Naive thymus-derived CD4-positive, alpha-beta T cell (primary cell): ENCODE measurements around the gene IFI27L2. TPM values are rescaled to one million over a fixed set of nuclear protein-coding genes. Genes with fewer than 3 reads are reported as not detected.

Experiments
- ATAC-seq: fragments of 150-1000 bp; cut with Tn5 transposase; 2 replicates; pipeline ENCODE4 v1.10.0; 2021; ENCODE audit warnings: mild to moderate bottlenecking, moderate library complexity
- CTCF ChIA-PET: fragments of 350-600 bp; sonication (Branson Sonifier 250); formaldehyde crosslinking; loops from one replicate; lab custom pipeline; 2021; ENCODE audit warnings: antibody characterized with exemption; lab: Charles Lee
- POLR2A ChIA-PET: fragments of 350-600 bp; sonication (Branson Sonifier 250); formaldehyde crosslinking; loops from one replicate; lab custom pipeline; 2021; ENCODE audit warnings: antibody characterized with exemption, inconsistent platforms; lab: Charles Lee
- DNase-seq, 9 donors: peaks; one replicate each; pipeline versions ENCODE4 v3.0.0 to v3.0.0-alpha.2; 2020 to 2022; ENCODE audit warnings: mixed read lengths in 1 of 9
- H3K27ac ChIP-seq: one replicate; pipeline ENCODE4 v1.7.0; 2013; ENCODE audit warnings: mild to moderate bottlenecking, low read depth, low read length, moderate library complexity
- H3K27me3 ChIP-seq, 2 donors: one replicate each; pipeline ENCODE4 v1.7.0; 2013; ENCODE audit warnings: low read length in 2 of 2, mild to moderate bottlenecking in 2 of 2, moderate library complexity in 2 of 2; ENCODE audit not compliant: control insufficient read depth in 2 of 2, insufficient read depth in 2 of 2
- H3K36me3 ChIP-seq, 3 experiments: 1 replicate in 2 of 3; 2 replicates in 1 of 3; pipeline ENCODE4 v1.7.0; 2013; ENCODE audit warnings: low read length in 3 of 3, mild to moderate bottlenecking in 3 of 3, moderate library complexity in 1 of 3; ENCODE audit not compliant: insufficient read depth in 3 of 3, control insufficient read depth in 2 of 3
- H3K4me1 ChIP-seq, 2 donors: one replicate each; pipeline ENCODE4 v1.7.0; 2013; ENCODE audit warnings: low read length in 2 of 2, mild to moderate bottlenecking in 2 of 2, moderate library complexity in 1 of 2; ENCODE audit not compliant: control insufficient read depth in 2 of 2, insufficient read depth in 2 of 2
- H3K4me3 ChIP-seq: 2 replicates; pipeline ENCODE4 v1.7.0; 2013; ENCODE audit warnings: mild to moderate bottlenecking, low read length
- H3K9me3 ChIP-seq, 3 experiments: 1 replicate in 2 of 3; 2 replicates in 1 of 3; pipeline ENCODE4 v1.7.0; 2013; ENCODE audit warnings: low read length in 3 of 3; ENCODE audit not compliant: control insufficient read depth in 2 of 3
- H3K27ac Mint-ChIP-seq, 9 donors: one replicate each; pipeline ENCODE4 v1.8.0; 2020 to 2022; ENCODE audit warnings: mixed read lengths in 9 of 9, mild to moderate bottlenecking in 8 of 9, moderate library complexity in 5 of 9, inconsistent platforms in 2 of 9
- H3K27me3 Mint-ChIP-seq, 5 donors: one replicate each; pipeline ENCODE4 v1.8.0; 2021 to 2022; ENCODE audit warnings: mixed read lengths in 5 of 5, mild to moderate bottlenecking in 1 of 5
- H3K36me3 Mint-ChIP-seq, 5 donors: one replicate each; pipeline ENCODE4 v1.8.0; 2020 to 2022; ENCODE audit warnings: mixed read lengths in 5 of 5, mild to moderate bottlenecking in 3 of 5, inconsistent platforms in 1 of 5
- H3K4me1 Mint-ChIP-seq, 7 donors: one replicate each; pipeline ENCODE4 v1.8.0; 2020 to 2022; ENCODE audit warnings: mixed read lengths in 7 of 7, mild to moderate bottlenecking in 3 of 7, inconsistent platforms in 1 of 7
- H3K4me3 Mint-ChIP-seq, 10 donors: one replicate each; pipeline ENCODE4 v1.8.0; 2020 to 2022; ENCODE audit warnings: mild to moderate bottlenecking in 10 of 10, mixed read lengths in 10 of 10, moderate library complexity in 6 of 10, inconsistent platforms in 2 of 10
- H3K9me3 Mint-ChIP-seq, 11 donors: one replicate each; pipeline ENCODE4 v1.8.0; 2020 to 2022; ENCODE audit warnings: mixed read lengths in 11 of 11, mild to moderate bottlenecking in 4 of 11, inconsistent platforms in 1 of 11, moderate library complexity in 1 of 11
- intact Hi-C, 2 donors: fragments of 100-400 bp; cut with micrococcal nuclease; formaldehyde crosslinking; loops; one replicate each; pipeline ENCODE4 v1.15.1; 2023
- polyA plus RNA-seq, 2 donors: library from polyadenylated mRNA; unstranded; fragments of 300-500 nt; fragmentation: Illumina TruSeq; gene quantifications; one replicate each; pipeline ENCODE4 v1.2.3, GENCODE V29; 2021
- total RNA-seq, 6 experiments: library from RNA in 5 of 6; stranded (reverse) in 5 of 6; gene quantifications; 1 replicate in 5 of 6; 2 replicates in 1 of 6; pipeline ENCODE4 v1.2.3 and lab custom pipeline; 2021 to 2026

Gene IFI27L2
- total and polyA plus RNA-seq, 7 experiments from 2014 or later = 17.2 to 65.8 (median 29.2) TPM

DNA sequence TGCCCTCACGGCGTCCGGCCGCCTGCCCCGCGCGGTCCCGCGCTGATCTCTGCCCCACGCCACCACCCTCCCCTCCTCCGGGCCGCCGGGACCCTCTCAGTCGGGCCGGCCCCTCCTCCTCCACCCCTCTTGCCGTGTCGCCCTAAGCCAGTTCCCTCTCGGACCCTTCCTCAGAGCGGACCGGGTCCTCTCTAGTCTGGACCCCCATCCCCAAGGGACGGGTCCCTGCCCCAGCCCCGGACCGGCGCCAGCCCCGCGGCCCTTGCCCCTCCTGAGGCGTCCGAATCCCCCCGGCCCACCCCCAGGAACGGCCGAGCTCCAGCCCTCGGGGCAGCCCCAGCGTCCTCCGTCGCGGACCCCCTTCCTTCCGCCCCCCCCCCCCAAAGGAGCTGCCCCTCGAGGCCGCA, 45.2 kb upstream of the IFI27L2 start:
- CTCF ChIA-PET = interaction anchor here (1.4 to 1.6 kb wide), 2 partner anchors 37 to 139 kb away, joined by 5 to 6 read pairs; no protein-coding TSS in a partner anchor
- ATAC-seq (no peak), DNase-seq (no peak)
- intact Hi-C loops = loop anchor here (1.0 to 5.0 kb wide), 9 partner anchors 16 to 1059 kb away; partner anchors contain the start of genes BTBD7 (in 1 of the 2), DDX24 (in 1 of the 2), GON7 (in 1 of the 2) and IFI27L1 (in 1 of the 2)
- Histone ChIP-seq H3K36me3 (no peaks in the 10 kb centered on the region), H3K27me3 (no peaks in the 10 kb centered on the region), H3K4me3 (peak overlapping the region; percentile 50), H3K9me3 (no peaks in the 10 kb centered on the region), H3K27ac (peak overlapping the region; percentile 42), H3K4me1 (peaks cover 0 to 16% of the 10 kb centered on the region in 2 donors)
- Mint-ChIP-seq H3K4me1 (peaks cover 15 to 29% (median 22%) of the 10 kb centered on the region in 7 donors), H3K27me3 (peaks cover 0 to 62% (median 5%) of the 10 kb centered on the region in 5 donors), H3K4me3 (peak overlapping the region; percentile 40 to 94 (median 80)), H3K9me3 (no peaks in the 10 kb centered on the region), H3K36me3 (no peaks in the 10 kb centered on the region), H3K27ac (peak overlapping the region in 1 of 9 donors; percentile 86)
- POLR2A ChIA-PET = interaction anchor here (0.8 to 3.1 kb wide), 7 partner anchors 12 to 990 kb away, joined by 3 to 16 read pairs (median 7); partner anchors contain the start of genes DDX24, IFI27L1, LYSET and MOAP1

DNA sequence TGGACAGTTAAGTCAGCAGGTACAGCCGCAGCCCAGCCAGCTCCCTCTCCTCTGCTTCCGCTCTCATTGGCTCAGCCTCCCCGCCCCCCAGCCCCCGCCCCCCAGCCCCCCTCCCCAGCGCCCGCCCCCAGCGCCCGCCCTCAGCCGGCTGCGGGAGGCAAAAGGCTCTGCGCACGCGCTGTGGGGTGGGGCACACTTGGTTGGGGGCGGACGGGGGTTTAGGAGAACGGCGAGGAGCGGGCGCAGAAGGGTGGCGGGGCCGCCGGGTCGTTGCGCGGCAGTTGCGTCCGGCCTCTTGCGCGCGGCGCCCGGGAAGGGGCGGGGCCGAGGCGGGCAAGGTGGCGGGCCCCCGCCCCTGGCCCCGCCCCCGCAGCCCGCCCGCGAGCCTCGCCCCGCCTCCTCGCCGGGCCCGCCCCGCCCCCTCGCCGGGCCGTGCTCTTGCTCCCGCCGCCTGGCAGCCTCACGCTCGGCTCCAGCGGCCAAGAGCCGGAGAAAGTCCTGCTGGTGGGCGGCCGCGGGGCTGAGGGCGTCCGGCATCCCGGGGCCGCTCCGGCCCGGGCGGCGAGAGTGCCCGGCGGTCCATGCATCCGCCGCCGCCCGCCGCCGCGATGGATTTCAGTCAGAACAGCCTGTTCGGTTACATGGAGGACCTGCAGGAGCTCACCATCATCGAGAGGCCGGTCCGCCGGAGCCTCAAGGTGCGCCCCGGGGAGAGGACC, 44.6 kb upstream of the IFI27L2 start, which contains the start of gene PPP4R4:
Gene PPP4R4 (plus strand): TSS at position 438 of the 719 bp plus-strand sequence. CDS start 144 bp downstream, at position 582.
- Histone ChIP-seq H3K27me3 (no peaks in the 10 kb centered on the region), H3K9me3 (no peaks in the 10 kb centered on the region), H3K27ac (peak within 1 kb of the TSS; percentile 53), H3K4me1 (peaks cover 0 to 16% of the 10 kb centered on the region in 2 donors), H3K4me3 (peak within 1 kb of the TSS; percentile 77), H3K36me3 (no peaks in the 10 kb centered on the region)
- Mint-ChIP-seq H3K4me3 (peak within 1 kb of the TSS; percentile 80 to 94 (median 88)), H3K27ac (peak within 1 kb of the TSS; percentile 11 to 86 (median 75)), H3K4me1 (peaks cover 15 to 29% (median 22%) of the 10 kb centered on the region in 7 donors), H3K9me3 (no peaks in the 10 kb centered on the region), H3K36me3 (no peaks in the 10 kb centered on the region), H3K27me3 (peaks cover 0 to 59% (median 5%) of the 10 kb centered on the region in 5 donors)
- ATAC-seq = peak; percentile 96
- intact Hi-C loops = loop anchor here (1.0 to 5.0 kb wide), 10 partner anchors 11 to 1059 kb away; partner anchors contain the start of genes DDX24 (in 2 of the 2), IFI27L1 (in 2 of the 2), BTBD7 (in 1 of the 2) and GON7 (in 1 of the 2)
- ChIA-PET CTCF (interaction anchor here (1.2 to 1.6 kb wide), 3 partner anchors 33 to 138 kb away, joined by 3 to 6 read pairs (median 5); no protein-coding TSS in a partner anchor), POLR2A (interaction anchor here (0.6 to 3.1 kb wide), 7 partner anchors 11 to 214 kb away, joined by 3 to 16 read pairs (median 4); partner anchors contain the start of genes DDX24 and IFI27L1)
- DNase-seq = peak; percentile 87 to 92 (median 88)

DNA sequence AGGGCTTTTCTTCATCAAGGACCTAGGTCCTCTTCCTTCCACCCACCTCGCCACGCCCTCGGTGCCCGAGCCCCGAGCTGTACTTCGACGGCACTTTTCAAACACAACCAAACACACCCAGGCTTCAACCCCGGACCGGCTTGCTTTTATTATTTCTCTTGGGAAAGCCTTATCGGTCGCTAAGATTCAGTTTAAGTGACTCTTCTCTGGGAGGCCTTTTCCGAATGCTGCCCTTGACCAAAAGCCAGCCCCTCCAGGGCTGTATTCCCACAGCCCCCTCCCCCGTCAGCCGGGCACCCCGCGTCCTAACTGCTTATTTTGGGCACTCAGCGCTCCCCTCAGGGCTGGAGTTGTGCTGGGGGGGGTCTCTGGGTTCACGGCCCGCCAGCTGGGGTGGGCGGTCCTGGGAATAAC, 44.1 kb upstream of the IFI27L2 start:
- peak overlapping the region; percentile 80 to 94 (median 88) for H3K4me3 Mint-ChIP-seq
- peak overlapping the region; percentile 77 for H3K4me3 ChIP-seq
- no peaks in the 10 kb centered on the region for H3K36me3 Mint-ChIP-seq
- ChIA-PET CTCF (interaction anchor here (0.8 to 1.2 kb wide), 2 partner anchors 32 to 37 kb away, joined by 3 to 4 read pairs; no protein-coding TSS in a partner anchor), POLR2A (interaction anchor here (0.6 to 3.1 kb wide), 5 partner anchors 12 to 214 kb away, joined by 3 to 16 read pairs (median 4); partner anchors contain the start of genes DDX24 and IFI27L1)
- DNase-seq (peak in 2 of 9 donors; percentile 27 to 34), ATAC-seq (no peak)
- no peaks in the 10 kb centered on the region for H3K9me3 Mint-ChIP-seq
- peaks cover 0 to 57% (median 5%) of the 10 kb centered on the region in 5 donors for H3K27me3 Mint-ChIP-seq
- H3K27me3 ChIP-seq = no peaks in the 10 kb centered on the region
- no peaks in the 10 kb centered on the region for H3K9me3 ChIP-seq
- no peaks in the 10 kb centered on the region for H3K36me3 ChIP-seq
- H3K4me1 Mint-ChIP-seq = peaks cover 15 to 29% (median 22%) of the 10 kb centered on the region in 7 donors
- intact Hi-C loops = loop anchor here in 1 of 2 donors (1.0 to 5.0 kb wide), 4 partner anchors 10 to 966 kb away; partner anchors contain the start of genes DDX24, GON7, IFI27L1 and UBR7
- peaks cover 0 to 16% of the 10 kb centered on the region in 2 donors for H3K4me1 ChIP-seq
- H3K27ac Mint-ChIP-seq = peak overlapping the region; percentile 11 to 81 (median 69)
- H3K27ac ChIP-seq = peak overlapping the region; percentile 53

DNA sequence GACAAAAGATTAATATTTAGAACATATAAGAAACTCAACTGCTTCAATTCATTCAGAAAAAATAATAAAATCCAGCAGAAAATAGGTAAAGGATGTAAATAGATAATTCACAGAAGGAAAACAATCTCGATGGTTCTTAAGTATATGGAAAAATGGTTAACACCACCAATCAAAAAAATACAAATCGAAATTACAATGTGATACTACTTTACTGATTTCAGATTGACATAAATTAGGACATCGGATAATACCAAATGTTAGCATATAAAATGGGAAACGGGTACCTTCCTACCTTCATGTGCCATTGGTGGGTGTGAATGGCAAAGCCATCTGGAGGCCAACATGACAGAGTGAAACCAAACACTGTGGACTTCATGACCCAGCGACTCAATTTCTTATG, 43.1 kb upstream of the IFI27L2 start:
- H3K36me3 ChIP-seq = no peaks in the 10 kb centered on the region
- ATAC-seq (no peak), DNase-seq (no peak)
- H3K4me3 ChIP-seq = no peak overlapping the region
- H3K4me1 Mint-ChIP-seq = peaks cover 15 to 29% (median 22%) of the 10 kb centered on the region in 7 donors
- ChIA-PET CTCF (interaction anchor here (0.6 to 0.8 kb wide), 2 partner anchors 13 to 36 kb away, joined by 4 read pairs; no protein-coding TSS in a partner anchor), POLR2A (interaction anchor here (0.6 to 3.1 kb wide), 2 partner anchors 92 to 93 kb away, joined by 3 to 16 read pairs; partner anchors contain the start of genes DDX24 and IFI27L1)
- no peaks in the 10 kb centered on the region for H3K36me3 Mint-ChIP-seq
- no peaks in the 10 kb centered on the region for H3K9me3 ChIP-seq
- H3K27ac ChIP-seq = no peak overlapping the region
- peak overlapping the region in 1 of 9 donors; percentile 14 for H3K27ac Mint-ChIP-seq
- H3K27me3 Mint-ChIP-seq = peaks cover 0 to 54% (median 5%) of the 10 kb centered on the region in 5 donors
- H3K4me1 ChIP-seq = peaks cover 0 to 16% of the 10 kb centered on the region in 2 donors
- peak overlapping the region in 8 of 10 donors; percentile 82 to 94 (median 88) for H3K4me3 Mint-ChIP-seq
- intact Hi-C loops = loop anchor here in 1 of 2 donors (5.0 kb wide), 2 partner anchors 215 to 965 kb away; partner anchors contain the start of genes GON7 and UBR7
- no peaks in the 10 kb centered on the region for H3K27me3 ChIP-seq
- no peaks in the 10 kb centered on the region for H3K9me3 Mint-ChIP-seq

DNA sequence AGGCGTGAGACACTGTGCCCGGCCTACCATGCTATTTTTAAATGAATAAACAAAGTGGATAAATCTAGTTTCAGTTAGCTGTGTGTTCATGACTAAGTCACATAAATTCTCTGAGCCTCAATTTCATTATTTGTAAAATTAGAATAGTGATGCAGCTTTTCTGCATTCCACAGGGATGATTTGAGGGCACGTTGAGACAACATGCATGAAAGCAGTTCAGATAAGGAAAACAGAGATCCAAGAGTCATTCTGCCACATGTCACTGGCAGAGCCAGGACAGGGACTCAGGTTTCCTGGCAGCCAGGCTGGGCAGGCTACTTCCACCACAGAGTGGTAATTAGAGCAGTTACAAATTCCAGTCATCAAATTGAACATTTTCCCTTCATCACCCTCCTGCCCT, 41.8 kb upstream of the IFI27L2 start:
- H3K9me3 ChIP-seq = no peaks in the 10 kb centered on the region
- ChIA-PET POLR2A (interaction anchor here (0.6 to 2.5 kb wide), 3 partner anchors 9 to 14 kb away, joined by 5 to 13 read pairs (median 6); no protein-coding TSS in a partner anchor), CTCF (interaction anchor here (1.8 kb wide), 2 partner anchors 9 to 11 kb away, joined by 4 to 5 read pairs; no protein-coding TSS in a partner anchor)
- peaks cover 10 to 23% (median 19%) of the 10 kb centered on the region in 7 donors for H3K4me1 Mint-ChIP-seq
- H3K27ac Mint-ChIP-seq = no peak overlapping the region
- intact Hi-C loops = loop anchor here in 1 of 2 donors (5.0 kb wide), 2 partner anchors 214 to 964 kb away; partner anchors contain the start of genes GON7 and UBR7
- H3K4me3 ChIP-seq = no peak overlapping the region
- H3K4me3 Mint-ChIP-seq = no peak overlapping the region
- H3K27me3 Mint-ChIP-seq = peaks cover 0 to 47% (median 5%) of the 10 kb centered on the region in 5 donors
- no peak overlapping the region for H3K27ac ChIP-seq
- no peaks in the 10 kb centered on the region for H3K9me3 Mint-ChIP-seq
- H3K4me1 ChIP-seq = peaks cover 0 to 16% of the 10 kb centered on the region in 2 donors
- H3K27me3 ChIP-seq = no peaks in the 10 kb centered on the region
- ATAC-seq (no peak), DNase-seq (no peak)
- no peaks in the 10 kb centered on the region for H3K36me3 ChIP-seq
- H3K36me3 Mint-ChIP-seq = no peaks in the 10 kb centered on the region
